Measurements from ENCODE around the gene MUC20. TPM values are rescaled to one million over a fixed set of nuclear protein-coding genes. Genes with fewer than 3 reads are reported as not detected.

MUC20 gene
- polyA plus RNA-seq, 1 donor from 2014 or later: 3.0 TPM

DNA sequence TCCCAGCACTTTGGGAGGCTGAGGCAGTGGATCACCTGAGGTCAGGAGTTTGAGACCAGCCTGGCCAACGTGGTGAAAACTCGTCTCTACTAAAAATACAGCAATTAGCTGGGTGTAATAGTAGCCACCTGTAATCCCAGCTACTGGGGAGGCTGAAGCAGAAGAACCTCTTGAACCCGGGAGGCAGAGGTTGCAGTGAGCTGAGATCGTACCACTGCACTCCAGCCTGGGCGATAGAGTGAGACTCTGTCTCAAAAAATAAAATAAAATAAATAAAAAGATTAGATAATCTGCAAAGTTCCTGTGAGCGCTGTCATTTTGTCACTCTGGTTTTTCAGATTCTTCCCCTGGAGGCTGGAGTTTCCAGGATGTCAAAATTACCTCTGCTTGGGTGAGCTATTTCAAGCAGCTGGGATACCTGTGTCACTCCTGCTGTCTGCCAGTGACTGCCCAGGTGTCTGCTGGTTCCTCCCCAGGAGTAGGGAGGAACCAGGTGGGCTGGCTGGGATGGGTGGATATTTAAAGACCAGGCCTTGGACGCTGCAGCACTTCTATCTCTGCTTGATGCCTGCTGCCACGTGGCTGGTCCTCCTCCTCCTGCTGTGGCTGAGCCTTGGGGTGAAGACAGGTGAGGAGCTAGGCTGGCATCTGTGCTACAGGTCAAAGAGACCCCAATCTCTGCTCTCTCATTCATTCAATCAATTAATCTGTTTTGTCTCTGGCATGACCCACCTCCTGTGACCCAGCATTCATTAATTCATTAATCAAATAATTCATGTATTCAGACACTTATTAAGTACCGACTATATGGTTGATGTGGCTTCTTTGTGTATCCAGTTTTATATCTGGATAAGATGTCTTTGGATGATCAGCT, 19.5 kb upstream of the MUC20 start:
- Histone ChIP-seq H3K9ac (ENCODE audit: low read length) (no peak overlapping the region), H2AFZ (ENCODE audit: low read depth, low read length) (no peak overlapping the region), H3K4me2 (ENCODE audit: low read length) (no peak overlapping the region), H3K36me3 (ENCODE audit: insufficient read depth, low read length) (no peaks in the 10 kb centered on the region), H3K9me2 (ENCODE audit: insufficient read depth, low read length) (no peaks in the 10 kb centered on the region), H3K27ac (ENCODE audit: low read length) (no peak overlapping the region), H3K27me3 (ENCODE audit: insufficient read depth, low read depth, low read length) (no peaks in the 10 kb centered on the region), H3K9me3 (ENCODE audit: low read length) (no peaks in the 10 kb centered on the region), H3K79me2 (replicated peaks; ENCODE audit: insufficient read depth, low read length) (no peaks in the 10 kb centered on the region), H3F3A (ENCODE audit: insufficient read depth, low read length, poor library complexity, severe bottlenecking) (no peaks in the 10 kb centered on the region), H4K20me1 (ENCODE audit: insufficient read depth) (no peaks in the 10 kb centered on the region), H3K4me3 (ENCODE audit: low read length) (no peak overlapping the region)
- TF ChIP-seq SMC3 (conservative IDR thresholded peaks at IDR 0.05; ENCODE audit: poor library complexity): no peak
- no peak for TF ChIP-seq RAD21 (conservative IDR thresholded peaks at IDR 0.05)
- no peak for TF ChIP-seq EZH2 (IDR thresholded peaks at IDR 0.05; ENCODE audit: borderline replicate concordance, insufficient read depth, low read length, poor library complexity, severe bottlenecking)
- TF ChIP-seq, protein P1, sequence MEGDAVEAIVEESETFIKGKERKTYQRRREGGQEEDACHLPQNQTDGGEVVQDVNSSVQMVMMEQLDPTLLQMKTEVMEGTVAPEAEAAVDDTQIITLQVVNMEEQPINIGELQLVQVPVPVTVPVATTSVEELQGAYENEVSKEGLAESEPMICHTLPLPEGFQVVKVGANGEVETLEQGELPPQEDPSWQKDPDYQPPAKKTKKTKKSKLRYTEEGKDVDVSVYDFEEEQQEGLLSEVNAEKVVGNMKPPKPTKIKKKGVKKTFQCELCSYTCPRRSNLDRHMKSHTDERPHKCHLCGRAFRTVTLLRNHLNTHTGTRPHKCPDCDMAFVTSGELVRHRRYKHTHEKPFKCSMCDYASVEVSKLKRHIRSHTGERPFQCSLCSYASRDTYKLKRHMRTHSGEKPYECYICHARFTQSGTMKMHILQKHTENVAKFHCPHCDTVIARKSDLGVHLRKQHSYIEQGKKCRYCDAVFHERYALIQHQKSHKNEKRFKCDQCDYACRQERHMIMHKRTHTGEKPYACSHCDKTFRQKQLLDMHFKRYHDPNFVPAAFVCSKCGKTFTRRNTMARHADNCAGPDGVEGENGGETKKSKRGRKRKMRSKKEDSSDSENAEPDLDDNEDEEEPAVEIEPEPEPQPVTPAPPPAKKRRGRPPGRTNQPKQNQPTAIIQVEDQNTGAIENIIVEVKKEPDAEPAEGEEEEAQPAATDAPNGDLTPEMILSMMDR (IDR thresholded peaks at IDR 0.05; ENCODE audit: poor library complexity, severe bottlenecking): no peak
- TF ChIP-seq EP300 (conservative IDR thresholded peaks at IDR 0.05; ENCODE audit: poor library complexity, severe bottlenecking): no peak
- no peak for TF ChIP-seq TAF1 (IDR thresholded peaks at IDR 0.05; ENCODE audit: low read depth)
- no peak for TF ChIP-seq REST (IDR thresholded peaks at IDR 0.05; ENCODE audit: borderline replicate concordance)
- TF ChIP-seq POLR2AphosphoS5 (IDR thresholded peaks at IDR 0.05): no peak
- no peak for TF ChIP-seq MXI1 (conservative IDR thresholded peaks at IDR 0.05; ENCODE audit: poor library complexity, severe bottlenecking)

DNA sequence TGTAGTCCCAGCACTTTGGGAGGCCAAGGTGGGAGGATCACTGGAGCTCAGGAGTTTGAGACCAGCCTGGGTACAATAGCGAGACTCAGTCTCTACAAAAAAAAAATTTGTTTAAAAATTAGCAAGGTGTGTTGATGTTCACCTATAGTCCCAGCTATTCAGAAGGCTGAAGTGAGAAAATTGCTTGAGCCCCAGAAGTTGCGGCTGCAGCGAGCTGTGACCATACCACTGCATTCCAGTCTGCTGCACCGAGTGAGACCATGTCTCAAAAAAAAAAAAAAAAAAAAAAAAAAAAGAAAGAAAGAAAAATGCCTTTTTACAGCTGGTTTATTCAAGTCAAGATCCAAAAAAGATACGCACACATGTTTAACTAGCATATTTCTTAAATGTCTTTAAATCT, 17.0 kb upstream of the MUC20 start:
- Histone ChIP-seq H4K20me1 (ENCODE audit: insufficient read depth) (no peaks in the 10 kb centered on the region), H3K9me3 (ENCODE audit: low read length) (no peaks in the 10 kb centered on the region), H3K36me3 (ENCODE audit: insufficient read depth, low read length) (peaks cover 5% of the 10 kb centered on the region), H3F3A (ENCODE audit: insufficient read depth, low read length, poor library complexity, severe bottlenecking) (no peaks in the 10 kb centered on the region), H3K9ac (ENCODE audit: low read length) (no peak overlapping the region), H3K9me2 (ENCODE audit: insufficient read depth, low read length) (no peaks in the 10 kb centered on the region), H3K4me2 (ENCODE audit: low read length) (no peak overlapping the region), H3K27ac (ENCODE audit: low read length) (no peak overlapping the region), H3K4me3 (ENCODE audit: low read length) (no peak overlapping the region), H3K79me2 (replicated peaks; ENCODE audit: insufficient read depth, low read length) (no peaks in the 10 kb centered on the region), H2AFZ (ENCODE audit: low read depth, low read length) (no peak overlapping the region), H3K27me3 (ENCODE audit: insufficient read depth, low read depth, low read length) (no peaks in the 10 kb centered on the region)
- TF ChIP-seq EP300 (conservative IDR thresholded peaks at IDR 0.05; ENCODE audit: poor library complexity, severe bottlenecking): no peak
- TF ChIP-seq, protein P1 (IDR thresholded peaks at IDR 0.05; ENCODE audit: poor library complexity, severe bottlenecking): no peak
- TF ChIP-seq EZH2 (IDR thresholded peaks at IDR 0.05; ENCODE audit: borderline replicate concordance, insufficient read depth, low read length, poor library complexity, severe bottlenecking): no peak
- no peak for TF ChIP-seq POLR2AphosphoS5 (IDR thresholded peaks at IDR 0.05)
- no peak for TF ChIP-seq TAF1 (IDR thresholded peaks at IDR 0.05; ENCODE audit: low read depth)
- TF ChIP-seq SMC3 (conservative IDR thresholded peaks at IDR 0.05; ENCODE audit: poor library complexity): no peak
- TF ChIP-seq REST (IDR thresholded peaks at IDR 0.05; ENCODE audit: borderline replicate concordance): no peak
- no peak for TF ChIP-seq MXI1 (conservative IDR thresholded peaks at IDR 0.05; ENCODE audit: poor library complexity, severe bottlenecking)
- no peak for TF ChIP-seq RAD21 (conservative IDR thresholded peaks at IDR 0.05)
